Retinal pigment epithelial cell (primary cell): ENCODE results near the gene ARHGEF38.
"Not testable (repeated sequence)": the region's sequence is repeated elsewhere in the genome, so short reads cannot be mapped to it uniquely, and the experiment has no call there.

Experiments used
- DNase-seq: peaks from one replicate; pipeline ENCODE4 v3.0.0-alpha.2; 2010; ENCODE audit warnings: low read depth
- H3K4me3 ChIP-seq: 2 replicates; pipeline ENCODE4 v1.5.1; 2011; ENCODE audit warnings: mild to moderate bottlenecking, low read length, control low read depth, moderate library complexity
- CTCF ChIP-seq: conservative IDR thresholded peaks from 2 replicates; pipeline ENCODE4 v1.5.1; 2011; ENCODE audit warnings: low read depth, low read length, control low read depth, inconsistent platforms

ARHGEF38 gene

DNA sequence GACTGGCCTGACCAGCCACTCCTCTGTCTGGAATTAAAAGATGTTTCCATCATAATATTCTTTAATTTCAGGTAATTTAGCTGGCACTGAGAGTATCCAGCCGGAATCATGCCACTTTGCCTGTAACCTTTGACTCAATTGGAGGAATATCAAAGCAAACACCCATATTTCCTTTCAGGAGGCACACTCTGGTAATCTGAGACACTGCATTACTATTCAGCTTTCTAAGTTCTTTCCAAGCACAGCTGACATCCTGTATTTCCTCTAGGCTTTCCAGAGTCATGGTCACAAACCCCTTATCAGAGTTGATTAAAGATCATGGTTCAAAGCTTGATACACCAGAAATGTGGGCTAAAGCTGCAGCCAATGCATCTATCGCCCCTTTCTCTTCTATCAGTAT lies 126.8 kb downstream of the ARHGEF38 start:
- DNase-seq: no peak
- no peak for TF ChIP-seq CTCF
- no peak overlapping the region for H3K4me3 ChIP-seq

DNA sequence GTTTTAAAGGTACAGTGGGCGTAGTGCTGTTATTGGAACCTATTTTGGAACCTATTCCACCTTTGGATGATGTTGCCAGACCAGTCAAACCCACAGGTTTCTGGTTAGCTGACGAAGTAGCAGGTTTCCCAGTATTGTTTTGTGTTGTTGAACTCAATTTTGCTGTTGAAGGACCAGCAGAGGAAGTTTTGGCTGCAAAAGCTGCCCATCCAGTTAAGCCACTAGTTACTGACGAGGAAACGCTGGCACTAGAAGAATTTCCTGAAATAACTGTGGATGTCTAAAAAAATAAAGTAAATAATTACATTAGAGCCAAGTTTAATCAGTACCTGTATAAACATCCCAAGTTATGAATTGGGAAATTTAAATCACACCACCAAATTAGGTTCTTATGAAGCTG lies 130.6 kb downstream of the ARHGEF38 start:
- TF ChIP-seq CTCF: no peak
- no peak overlapping the region for H3K4me3 ChIP-seq
- DNase-seq: no peak

DNA sequence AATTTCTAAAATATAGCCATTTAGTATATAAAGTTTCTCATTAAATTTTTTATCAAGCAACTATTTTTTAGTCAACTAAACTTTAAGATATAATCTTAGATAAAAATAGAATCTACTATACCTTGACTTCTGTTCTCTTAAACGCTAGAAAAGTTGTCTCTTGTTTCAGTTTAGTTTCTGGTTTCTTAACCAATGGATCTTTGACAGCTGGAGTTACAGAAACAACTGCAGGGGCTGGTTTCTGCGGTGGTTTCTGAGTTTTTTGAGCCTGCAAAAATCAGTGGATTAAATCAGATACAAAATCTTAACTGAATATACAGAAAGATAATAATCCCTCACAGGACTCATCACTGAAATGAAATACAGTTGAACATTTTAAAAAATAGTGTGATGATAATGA lies 134.2 kb downstream of the ARHGEF38 start:
- H3K4me3 ChIP-seq: no peak overlapping the region
- TF ChIP-seq CTCF: no peak
- no peak for DNase-seq

GRCh38 chr4:105694812-105695211 lies 142.4 kb downstream of the ARHGEF38 start:
- H3K4me3 ChIP-seq, DNase-seq: not testable (repeated sequence)

DNA sequence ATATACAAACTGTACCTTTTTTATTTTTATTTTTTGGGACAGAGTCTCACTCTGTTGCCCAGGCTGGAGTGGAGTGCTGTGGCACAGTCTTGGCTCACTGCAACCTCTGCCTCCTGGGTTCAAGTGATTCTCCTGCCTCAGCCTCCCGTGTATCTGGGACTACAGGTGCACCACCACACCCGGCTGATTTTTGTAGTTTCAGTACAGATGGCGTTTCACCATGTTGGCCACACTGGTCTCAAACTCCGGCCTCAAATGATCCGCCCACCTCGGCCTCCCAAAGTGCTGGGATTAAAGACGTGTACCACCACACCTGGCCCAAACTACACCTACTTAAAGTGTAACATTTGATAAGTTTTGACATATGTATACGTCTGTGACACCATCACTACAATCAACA lies 143.4 kb downstream of the ARHGEF38 start:
- DNase-seq, H3K4me3 ChIP-seq: not testable (repeated sequence)

- TF ChIP-seq CTCF: no peak
- H3K4me3 ChIP-seq: no peak overlapping the region
- DNase-seq: no peak
Measured at GRCh38 chr4:105698607-105699006, 146.2 kb downstream of the ARHGEF38 start.

DNA sequence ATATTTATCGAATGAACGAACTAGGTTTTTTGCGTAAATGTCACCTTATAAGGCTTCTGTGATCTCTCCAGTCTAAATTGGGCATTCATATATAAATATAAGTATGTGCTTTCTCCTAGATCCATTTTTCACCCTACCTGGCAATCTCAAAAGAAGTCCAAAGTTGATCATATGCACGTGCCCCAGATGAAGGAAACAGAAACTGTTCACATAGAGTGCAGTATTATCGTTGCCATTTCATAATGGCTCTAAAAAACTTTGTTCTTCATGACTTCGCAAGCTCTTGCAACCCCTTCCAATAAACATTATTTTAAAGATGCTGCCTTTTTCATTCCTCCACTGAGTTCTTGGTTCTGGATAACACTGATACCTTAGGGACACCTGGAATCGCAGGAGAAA lies 155.4 kb downstream of the ARHGEF38 start:
- no peak for DNase-seq
- H3K4me3 ChIP-seq: peak overlapping the region; percentile 93
- no peak for TF ChIP-seq CTCF

DNA sequence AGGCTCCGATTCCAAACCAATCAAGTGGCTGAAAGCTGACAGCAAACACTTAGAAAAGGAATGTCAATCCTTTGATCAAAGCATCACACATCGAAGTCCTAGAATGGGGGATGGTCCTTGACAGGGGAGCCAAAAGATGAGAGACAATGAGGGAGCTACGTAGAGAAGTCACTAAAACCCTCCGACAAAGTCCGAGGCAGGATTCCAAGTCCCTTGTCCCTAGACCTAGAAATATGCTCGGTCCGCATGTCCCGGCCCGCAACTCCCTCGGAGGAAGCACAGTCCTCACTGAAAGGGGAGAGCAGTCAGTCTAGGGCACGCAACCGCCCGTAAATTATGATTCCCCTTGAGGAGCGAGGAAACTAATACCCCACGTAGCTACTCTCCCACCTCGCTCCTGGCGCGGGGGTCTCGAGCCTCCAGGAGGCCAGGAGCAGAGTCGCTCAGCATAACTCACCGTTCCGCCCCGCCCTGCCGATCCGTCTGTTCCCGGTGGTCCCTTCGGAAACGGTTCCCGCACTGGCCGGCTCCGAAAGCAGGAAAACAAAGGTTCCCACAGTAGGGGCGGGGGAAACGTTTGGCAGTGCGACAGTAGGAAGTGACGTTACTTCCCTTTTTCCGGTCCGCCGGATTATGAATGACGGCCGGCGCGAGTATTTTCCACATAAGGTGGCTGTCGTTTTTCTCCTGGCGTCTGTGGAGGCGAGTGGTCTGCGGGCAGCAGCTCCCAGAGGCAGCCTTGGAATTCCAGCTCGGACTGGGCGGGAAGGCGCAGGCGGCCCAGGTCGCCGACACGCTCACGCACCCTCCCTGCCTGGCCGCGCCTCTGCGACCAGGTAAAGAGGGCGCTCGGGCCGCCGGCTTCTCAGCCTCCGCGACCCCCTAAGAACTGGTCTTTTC lies 156.0 kb downstream of the ARHGEF38 start, which contains the start of the genes GSTCD and INTS12:
Gene GSTCD (plus strand): TSS at position 604 of the 900 bp plus-strand sequence. CDS start 8,830 bp downstream, outside the sequence.
Gene INTS12 (minus strand): TSS at position 509 of the 900 bp plus-strand sequence. CDS start 8,684 bp downstream, outside the sequence.
- TF ChIP-seq CTCF: no peak
- H3K4me3 ChIP-seq: peak within 1 kb of the TSS; percentile 93
- peak; percentile 87 for DNase-seq
